Testis (tissue), 2 donors: ENCODE results near the gene VAMP4.

ENCODE experiments used
- POLR2A ChIP-seq: fragments of 450-650 bp; IDR thresholded peaks from one replicate; pipeline ENCODE4 v1.6.1; 2017; ENCODE audit warnings: antibody characterized with exemption, mild to moderate bottlenecking, moderate library complexity
- TF ChIP-seq, protein P1 (sequence below), 3 experiments: fragments of 450-650 bp in 2 of 3; fragments of 200-600 bp in 1 of 3; sonication (generic) in 1 of 3; IDR thresholded peaks; one replicate each; pipeline ENCODE4 v1.5.1; 2016 to 2019; ENCODE audit warnings: antibody characterized with exemption in 3 of 3, mild to moderate bottlenecking in 2 of 3, moderate library complexity in 1 of 3

DNA sequence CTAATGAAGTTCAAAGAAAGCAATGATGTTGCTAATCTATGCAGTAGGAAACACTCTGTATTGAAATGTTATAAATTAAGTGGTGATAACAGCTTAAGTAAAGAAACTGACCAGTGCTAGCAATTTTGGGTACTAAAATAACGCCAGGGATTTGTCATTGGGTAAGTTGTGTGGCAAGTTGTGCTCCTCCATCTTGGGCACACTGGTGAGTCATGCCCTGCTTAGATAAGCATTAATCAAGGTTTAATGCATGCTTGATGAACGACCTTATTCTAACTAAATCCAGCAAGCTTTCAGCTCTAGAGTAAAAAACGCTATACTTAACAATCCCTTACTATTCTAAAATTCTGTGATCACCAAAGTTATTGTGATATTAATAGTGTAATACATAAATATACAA, 25.2 kb downstream of the VAMP4 start:
- TF ChIP-seq, protein P1, sequence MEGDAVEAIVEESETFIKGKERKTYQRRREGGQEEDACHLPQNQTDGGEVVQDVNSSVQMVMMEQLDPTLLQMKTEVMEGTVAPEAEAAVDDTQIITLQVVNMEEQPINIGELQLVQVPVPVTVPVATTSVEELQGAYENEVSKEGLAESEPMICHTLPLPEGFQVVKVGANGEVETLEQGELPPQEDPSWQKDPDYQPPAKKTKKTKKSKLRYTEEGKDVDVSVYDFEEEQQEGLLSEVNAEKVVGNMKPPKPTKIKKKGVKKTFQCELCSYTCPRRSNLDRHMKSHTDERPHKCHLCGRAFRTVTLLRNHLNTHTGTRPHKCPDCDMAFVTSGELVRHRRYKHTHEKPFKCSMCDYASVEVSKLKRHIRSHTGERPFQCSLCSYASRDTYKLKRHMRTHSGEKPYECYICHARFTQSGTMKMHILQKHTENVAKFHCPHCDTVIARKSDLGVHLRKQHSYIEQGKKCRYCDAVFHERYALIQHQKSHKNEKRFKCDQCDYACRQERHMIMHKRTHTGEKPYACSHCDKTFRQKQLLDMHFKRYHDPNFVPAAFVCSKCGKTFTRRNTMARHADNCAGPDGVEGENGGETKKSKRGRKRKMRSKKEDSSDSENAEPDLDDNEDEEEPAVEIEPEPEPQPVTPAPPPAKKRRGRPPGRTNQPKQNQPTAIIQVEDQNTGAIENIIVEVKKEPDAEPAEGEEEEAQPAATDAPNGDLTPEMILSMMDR (IDR thresholded peaks at IDR 0.05) = no peak
- no peak for TF ChIP-seq POLR2A
